Measurements from ENCODE around the gene INHA. TPM values are rescaled to one million over a fixed set of nuclear protein-coding genes. Genes with fewer than 3 reads are reported as not detected.
A peak's percentile ranks its signal among the peaks of the same experiment; 100 is the strongest.

Gene INHA
- total and polyA plus RNA-seq, 4 donors: 0.51 to 3.6 (median 0.55) TPM; not detected in 1

- 92 to 93% methylated on average over 18 of the region's 18 CpGs for WGBS, 2 donors
- Histone ChIP-seq H3K4me3 (ENCODE audit: low read length in 2 of 2) (no peak overlapping the region), H3K27ac (ENCODE audit: low read depth in 1 of 2, low read length in 2 of 2) (no peak overlapping the region), H3K27me3 (ENCODE audit: control insufficient read depth in 1 of 2, insufficient read depth in 2 of 2, low read length in 1 of 2) (no peaks in the 10 kb centered on the region), H3K9me3 (ENCODE audit: control insufficient read depth, low read length) (no peaks in the 10 kb centered on the region), H3K36me3 (ENCODE audit: control insufficient read depth in 1 of 2, insufficient read depth in 2 of 2, low read length in 1 of 2) (no peaks in the 10 kb centered on the region), H3K4me1 (ENCODE audit: control insufficient read depth in 1 of 2, insufficient read depth in 2 of 2, low read length in 2 of 2) (no peaks in the 10 kb centered on the region)
- intact Hi-C loops (cut with DNase I): no loop called here
- no peak for ATAC-seq (ENCODE audit: low FRiP score)
- DNase-seq: peak in 1 of 2 donors; percentile 62
Measured at GRCh38 chr2:219567131-219567530, 5.0 kb upstream of the INHA start.

GRCh38 chr2:219567791-219568361 is 4.2 kb upstream of the INHA start:
- no peaks in the 10 kb centered on the region for H3K4me1 ChIP-seq (ENCODE audit: control insufficient read depth in 1 of 2, insufficient read depth in 2 of 2, low read length in 2 of 2)
- no peaks in the 10 kb centered on the region for H3K9me3 ChIP-seq (ENCODE audit: control insufficient read depth, low read length)
- DNase-seq (peak in 1 of 2 donors; percentile 74), ATAC-seq (ENCODE audit: low FRiP score) (no peak)
- WGBS, 2 donors: 91 to 93% methylated on average over 35 of the region's 35 CpGs
- H3K36me3 ChIP-seq (ENCODE audit: control insufficient read depth in 1 of 2, insufficient read depth in 2 of 2, low read length in 1 of 2): no peaks in the 10 kb centered on the region
- no peak overlapping the region for H3K4me3 ChIP-seq (ENCODE audit: low read length in 2 of 2)
- H3K27me3 ChIP-seq (ENCODE audit: control insufficient read depth in 1 of 2, insufficient read depth in 2 of 2, low read length in 1 of 2): no peaks in the 10 kb centered on the region
- no peak overlapping the region for H3K27ac ChIP-seq (ENCODE audit: low read depth in 1 of 2, low read length in 2 of 2)
- intact Hi-C loops (cut with DNase I): no loop called here

GRCh38 chr2:219569041-219569440 is 3.1 kb upstream of the INHA start:
- WGBS, 2 donors: 93 to 96% methylated on average over 6 of the region's 6 CpGs
- Histone ChIP-seq H3K4me3 (ENCODE audit: low read length in 2 of 2) (no peak overlapping the region), H3K4me1 (ENCODE audit: control insufficient read depth in 1 of 2, insufficient read depth in 2 of 2, low read length in 2 of 2) (no peaks in the 10 kb centered on the region), H3K27ac (ENCODE audit: low read depth in 1 of 2, low read length in 2 of 2) (no peak overlapping the region), H3K9me3 (ENCODE audit: control insufficient read depth, low read length) (no peaks in the 10 kb centered on the region), H3K36me3 (ENCODE audit: control insufficient read depth in 1 of 2, insufficient read depth in 2 of 2, low read length in 1 of 2) (no peaks in the 10 kb centered on the region), H3K27me3 (ENCODE audit: control insufficient read depth in 1 of 2, insufficient read depth in 2 of 2, low read length in 1 of 2) (no peaks in the 10 kb centered on the region)
- intact Hi-C loops (cut with DNase I): no loop called here
- ATAC-seq (ENCODE audit: low FRiP score) (no peak), DNase-seq (peak in 1 of 2 donors; percentile 54)

GRCh38 chr2:219569635-219570034 is 2.5 kb upstream of the INHA start:
- H3K36me3 ChIP-seq (ENCODE audit: control insufficient read depth in 1 of 2, insufficient read depth in 2 of 2, low read length in 1 of 2): no peaks in the 10 kb centered on the region
- intact Hi-C loops (cut with DNase I): loop anchor here in 1 of 2 donors (2.0 kb wide), 1 partner anchor 119 kb away; no protein-coding TSS in a partner anchor
- WGBS, 2 donors: 89% methylated on average over 6 of the region's 6 CpGs
- DNase-seq (no peak), ATAC-seq (ENCODE audit: low FRiP score) (no peak)
- H3K4me3 ChIP-seq (ENCODE audit: low read length in 2 of 2): no peak overlapping the region
- no peaks in the 10 kb centered on the region for H3K27me3 ChIP-seq (ENCODE audit: control insufficient read depth in 1 of 2, insufficient read depth in 2 of 2, low read length in 1 of 2)
- H3K27ac ChIP-seq (ENCODE audit: low read depth in 1 of 2, low read length in 2 of 2): no peak overlapping the region
- no peaks in the 10 kb centered on the region for H3K4me1 ChIP-seq (ENCODE audit: control insufficient read depth in 1 of 2, insufficient read depth in 2 of 2, low read length in 2 of 2)
- H3K9me3 ChIP-seq (ENCODE audit: control insufficient read depth, low read length): no peaks in the 10 kb centered on the region

- no peaks in the 10 kb centered on the region for H3K9me3 ChIP-seq (ENCODE audit: control insufficient read depth, low read length)
- H3K27me3 ChIP-seq (ENCODE audit: control insufficient read depth in 1 of 2, insufficient read depth in 2 of 2, low read length in 1 of 2): no peaks in the 10 kb centered on the region
- DNase-seq (peak; percentile 55 to 78), ATAC-seq (ENCODE audit: low FRiP score) (peak; percentile 33)
- H3K4me3 ChIP-seq (ENCODE audit: low read length in 2 of 2): peak overlapping the region; percentile 79 to 91
- peak overlapping the region; percentile 47 to 76 for H3K27ac ChIP-seq (ENCODE audit: low read depth in 1 of 2, low read length in 2 of 2)
- 6 to 9% methylated on average over 79 to 95 of the region's 95 CpGs for WGBS, 2 donors
- intact Hi-C loops (cut with DNase I): loop anchor here in 1 of 2 donors (2.0 kb wide), 1 partner anchor 118 kb away; no protein-coding TSS in a partner anchor
- H3K4me1 ChIP-seq (ENCODE audit: control insufficient read depth in 1 of 2, insufficient read depth in 2 of 2, low read length in 2 of 2): no peaks in the 10 kb centered on the region
- no peaks in the 10 kb centered on the region for H3K36me3 ChIP-seq (ENCODE audit: control insufficient read depth in 1 of 2, insufficient read depth in 2 of 2, low read length in 1 of 2)
Measured at GRCh38 chr2:219570194-219570923, 1.8 kb upstream of the INHA start.

GRCh38 chr2:219570924-219571310 is 1.2 kb upstream of the INHA start:
- Histone ChIP-seq H3K4me3 (ENCODE audit: low read length in 2 of 2) (peak overlapping the region; percentile 79 to 91), H3K27ac (ENCODE audit: low read depth in 1 of 2, low read length in 2 of 2) (peak overlapping the region; percentile 47 to 76), H3K36me3 (ENCODE audit: control insufficient read depth in 1 of 2, insufficient read depth in 2 of 2, low read length in 1 of 2) (no peaks in the 10 kb centered on the region), H3K4me1 (ENCODE audit: control insufficient read depth in 1 of 2, insufficient read depth in 2 of 2, low read length in 2 of 2) (no peaks in the 10 kb centered on the region), H3K9me3 (ENCODE audit: control insufficient read depth, low read length) (no peaks in the 10 kb centered on the region), H3K27me3 (ENCODE audit: control insufficient read depth in 1 of 2, insufficient read depth in 2 of 2, low read length in 1 of 2) (no peaks in the 10 kb centered on the region)
- intact Hi-C loops (cut with DNase I): loop anchor here in 1 of 2 donors (1.0 to 2.0 kb wide), 2 partner anchors 26 to 118 kb away; partner anchors contain the start of gene STK11IP
- ATAC-seq (ENCODE audit: low FRiP score) (peak; percentile 5), DNase-seq (peak; percentile 50 to 81)
- WGBS, 2 donors: 0 to 1% methylated on average over 37 to 55 of the region's 55 CpGs

GRCh38 chr2:219571311-219572236 is 536 bp upstream of the INHA start, which contains the start of gene OBSL1:
OBSL1 (minus strand) TSS chr2:219571539; CDS start chr2:219571232, 307 bp downstream.
- intact Hi-C loops (cut with DNase I): loop anchor here in 1 of 2 donors (1.0 to 2.0 kb wide), 2 partner anchors 26 to 117 kb away; partner anchors contain the start of gene STK11IP
- Histone ChIP-seq H3K27ac (ENCODE audit: low read depth in 1 of 2, low read length in 2 of 2) (peak within 1 kb of the TSS; percentile 47 to 76), H3K27me3 (ENCODE audit: control insufficient read depth in 1 of 2, insufficient read depth in 2 of 2, low read length in 1 of 2) (no peaks in the 10 kb centered on the region), H3K4me3 (ENCODE audit: low read length in 2 of 2) (peak within 1 kb of the TSS; percentile 79 to 91), H3K4me1 (ENCODE audit: control insufficient read depth in 1 of 2, insufficient read depth in 2 of 2, low read length in 2 of 2) (no peaks in the 10 kb centered on the region), H3K9me3 (ENCODE audit: control insufficient read depth, low read length) (no peaks in the 10 kb centered on the region), H3K36me3 (ENCODE audit: control insufficient read depth in 1 of 2, insufficient read depth in 2 of 2, low read length in 1 of 2) (no peaks in the 10 kb centered on the region)
- 3% methylated on average over 31 to 42 of the region's 42 CpGs for WGBS, 2 donors
- ATAC-seq (ENCODE audit: low FRiP score) (peak; percentile 79), DNase-seq (peak; percentile 82 to 89)

GRCh38 chr2:219573166-219573565 is 1.1 kb downstream of the INHA start:
- Histone ChIP-seq H3K27me3 (ENCODE audit: control insufficient read depth in 1 of 2, insufficient read depth in 2 of 2, low read length in 1 of 2) (no peaks in the 10 kb centered on the region), H3K9me3 (ENCODE audit: control insufficient read depth, low read length) (no peaks in the 10 kb centered on the region), H3K36me3 (ENCODE audit: control insufficient read depth in 1 of 2, insufficient read depth in 2 of 2, low read length in 1 of 2) (no peaks in the 10 kb centered on the region), H3K27ac (ENCODE audit: low read depth in 1 of 2, low read length in 2 of 2) (no peak overlapping the region), H3K4me3 (ENCODE audit: low read length in 2 of 2) (no peak overlapping the region), H3K4me1 (ENCODE audit: control insufficient read depth in 1 of 2, insufficient read depth in 2 of 2, low read length in 2 of 2) (no peaks in the 10 kb centered on the region)
- intact Hi-C loops (cut with DNase I): no loop called here
- no peak for DNase-seq
- 80 to 82% methylated on average over 5 of the region's 5 CpGs for WGBS, 2 donors
- ATAC-seq (ENCODE audit: low FRiP score): no peak

Data from aorta (tissue), 5 donors.